ENCODE measurements around the gene FUOM. TPM values are rescaled to one million over a fixed set of nuclear protein-coding genes. Genes with fewer than 3 reads are reported as not detected.

Gene FUOM
- total RNA-seq, 1 donor from 2014 or later, result 38.5 TPM

DNA sequence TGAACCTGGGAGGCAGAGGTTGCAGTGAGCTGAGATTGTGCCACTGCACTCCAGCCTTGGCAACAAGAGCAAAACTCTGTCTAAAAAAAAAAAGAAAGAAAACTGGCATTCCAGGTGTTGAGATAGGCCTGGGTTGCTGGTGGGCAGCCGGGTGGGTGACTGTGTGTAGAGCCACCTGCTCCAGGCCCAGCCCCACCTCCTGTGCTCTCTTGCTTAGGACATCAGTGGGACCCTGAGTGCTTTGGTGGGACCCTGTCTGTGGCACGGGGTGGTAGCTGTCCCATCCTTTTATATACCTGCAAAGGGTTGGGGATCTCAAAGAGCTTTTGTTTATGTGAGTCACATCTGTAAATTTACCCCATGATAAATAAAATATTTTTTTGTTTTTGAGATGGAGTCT lies 27.4 kb upstream of the FUOM start:
- no peak for TF ChIP-seq CTCF (IDR thresholded peaks at IDR 0.05)
- Histone ChIP-seq H3K9me3 (no peaks in the 10 kb centered on the region), H3K27me3 (no peaks in the 10 kb centered on the region), H3K36me3 (peaks cover 0 to 3% of the 10 kb centered on the region in 2 donors), H3K4me3 (no peak overlapping the region), H3K4me1 (no peaks in the 10 kb centered on the region), H3K27ac (no peak overlapping the region)
- no peak for DNase-seq (ENCODE audit: low spot score in 2 of 2)
- intact Hi-C loops (cut with DNase I), result no loop called here

DNA sequence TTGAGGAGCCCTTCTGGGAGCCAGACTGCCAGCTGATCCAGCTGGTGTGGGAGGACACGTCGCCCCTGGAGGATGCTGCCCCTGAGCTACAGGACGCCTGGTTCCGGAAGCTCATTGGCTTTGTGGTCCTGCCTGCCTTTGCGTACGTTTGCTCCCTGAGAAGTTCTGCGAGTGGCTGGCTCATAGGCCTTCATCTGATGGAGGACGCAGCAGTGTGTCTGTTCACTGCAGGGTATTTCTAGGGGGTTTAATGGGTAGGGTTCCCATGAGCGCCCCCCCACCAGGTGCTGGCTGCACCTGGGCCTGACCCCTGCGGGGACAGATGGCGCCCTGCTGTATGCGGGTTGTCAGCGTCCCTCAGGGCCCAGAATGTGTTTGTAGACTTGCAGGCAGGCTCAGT lies 26.3 kb upstream of the FUOM start:
- no peaks in the 10 kb centered on the region for H3K27me3 ChIP-seq
- intact Hi-C loops (cut with DNase I), result no loop called here
- no peak for TF ChIP-seq CTCF (IDR thresholded peaks at IDR 0.05)
- no peak overlapping the region for H3K4me3 ChIP-seq
- H3K27ac ChIP-seq, result no peak overlapping the region
- DNase-seq (ENCODE audit: low spot score in 2 of 2), result no peak
- no peaks in the 10 kb centered on the region for H3K36me3 ChIP-seq
- H3K9me3 ChIP-seq, result no peaks in the 10 kb centered on the region
- H3K4me1 ChIP-seq, result peaks cover 0 to 6% of the 10 kb centered on the region in 2 donors

GRCh38 chr10:133383551-133383950 lies 25.7 kb upstream of the FUOM start:
- intact Hi-C loops (cut with DNase I), result no loop called here
- H3K4me1 ChIP-seq, result peaks cover 0 to 6% of the 10 kb centered on the region in 2 donors
- H3K27ac ChIP-seq, result no peak overlapping the region
- no peaks in the 10 kb centered on the region for H3K36me3 ChIP-seq
- no peak for DNase-seq (ENCODE audit: low spot score in 2 of 2)
- TF ChIP-seq CTCF (IDR thresholded peaks at IDR 0.05), result no peak
- no peaks in the 10 kb centered on the region for H3K27me3 ChIP-seq
- H3K9me3 ChIP-seq, result no peaks in the 10 kb centered on the region
- no peak overlapping the region for H3K4me3 ChIP-seq

DNA sequence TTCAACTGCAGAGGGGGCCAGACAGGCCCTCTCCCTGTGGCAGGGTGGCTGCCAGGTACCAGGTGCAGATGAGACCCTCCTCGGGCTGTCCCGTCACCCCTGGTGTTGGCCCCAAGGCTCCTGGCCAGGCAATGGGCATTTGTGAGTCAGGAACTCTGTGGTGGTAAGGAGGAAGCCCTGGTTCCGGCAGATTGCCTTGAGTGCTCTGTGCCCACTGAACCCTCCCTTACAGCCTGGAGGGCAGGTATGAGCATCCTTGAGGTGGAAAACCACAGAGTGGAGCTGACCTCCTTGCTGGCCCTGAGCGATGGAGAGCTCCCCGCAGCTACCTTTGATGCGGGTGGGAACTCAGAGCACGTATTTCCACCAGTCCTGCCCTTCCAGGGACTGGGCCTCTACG lies 23.2 kb upstream of the FUOM start:
- TF ChIP-seq CTCF (IDR thresholded peaks at IDR 0.05), result no peak
- Histone ChIP-seq H3K27ac (no peak overlapping the region), H3K4me1 (peaks cover 4 to 10% of the 10 kb centered on the region in 2 donors), H3K9me3 (no peaks in the 10 kb centered on the region), H3K27me3 (no peaks in the 10 kb centered on the region), H3K4me3 (no peak overlapping the region), H3K36me3 (no peaks in the 10 kb centered on the region)
- intact Hi-C loops (cut with DNase I), result no loop called here
- no peak for DNase-seq (ENCODE audit: low spot score in 2 of 2)

- Histone ChIP-seq H3K9me3 (no peaks in the 10 kb centered on the region), H3K4me1 (peaks cover 4 to 10% of the 10 kb centered on the region in 2 donors), H3K36me3 (no peaks in the 10 kb centered on the region), H3K4me3 (peak overlapping the region; percentile 87 to 98), H3K27me3 (no peaks in the 10 kb centered on the region), H3K27ac (peak overlapping the region; percentile 35 to 73)
- intact Hi-C loops (cut with DNase I), result loop anchor here (1.0 to 10.0 kb wide), 5 partner anchors 14 to 1478 kb away; partner anchors contain the start of genes LRRC27, MTG1, PPP2R2D and STK32C
- no peak for DNase-seq (ENCODE audit: low spot score in 2 of 2)
- TF ChIP-seq CTCF (IDR thresholded peaks at IDR 0.05), result no peak
Measured at GRCh38 chr10:133379801-133380666, 22.2 kb upstream of the FUOM start.
